IMR-90 (cell line): ENCODE results near the gene RAPSN. TPM values are rescaled to one million over a fixed set of nuclear protein-coding genes. Genes with fewer than 3 reads are reported as not detected.

ENCODE experiments used
- ATAC-seq: fragments of 200-7000 bp; cut with Tn5 transposase; 2 replicates; pipeline ENCODE4 v1.9.1; 2020; ENCODE audit warnings: low read depth, mild to moderate bottlenecking, moderate library complexity
- BruUV-seq: library from RNA; stranded (reverse); fragments of 400-500 nt; replicated peaks from 2 replicates; lab custom pipeline; 2021; lab: Mats Ljungman, UMichigan
- CTCF ChIA-PET: fragments of 300-600 bp; formaldehyde crosslinking; extraction: SDS; loops from one replicate; lab custom pipeline; 2021; ENCODE audit warnings: antibody characterized with exemption; lab: Yijun Ruan, JAX
- POLR2A ChIA-PET: fragments of 300-600 bp; sonication (Branson Sonifier 250); formaldehyde crosslinking; loops from one replicate; lab custom pipeline; 2022; ENCODE audit warnings: antibody characterized with exemption; ENCODE audit not compliant: unreplicated experiment; lab: Charles Lee
- DNase-seq: peaks from one replicate; pipeline ENCODE4 v3.0.0; 2013
- H2AFZ ChIP-seq: replicated peaks from 2 replicates; pipeline ENCODE3; 2013; ENCODE audit warnings: low read length, mild to moderate bottlenecking; ENCODE audit not compliant: poor library complexity
- H2AK5ac ChIP-seq: 2 replicates; pipeline ENCODE4 v1.6.1; 2013; ENCODE audit warnings: low read depth, low read length, inconsistent platforms
- H2AK9ac ChIP-seq: replicated peaks from 2 replicates; pipeline ENCODE3; 2013; ENCODE audit warnings: mild to moderate bottlenecking, low read depth, low read length, moderate library complexity; ENCODE audit not compliant: poor library complexity
- H2BK120ac ChIP-seq: 2 replicates; pipeline ENCODE4 v1.6.1; 2013; ENCODE audit warnings: low read depth, low read length, inconsistent platforms
- H2BK15ac ChIP-seq: 3 replicates; pipeline ENCODE4 v1.6.1; 2013; ENCODE audit warnings: low read depth, low read length, inconsistent platforms
- H2BK20ac ChIP-seq: 2 replicates; pipeline ENCODE4 v1.6.1; 2013; ENCODE audit warnings: low read depth, mild to moderate bottlenecking, inconsistent platforms, low read length, moderate library complexity
- H2BK5ac ChIP-seq: 2 replicates; pipeline ENCODE4 v1.6.1; 2013; ENCODE audit warnings: mild to moderate bottlenecking, low read depth, low read length, inconsistent platforms; ENCODE audit not compliant: poor library complexity, severe bottlenecking
- H3K14ac ChIP-seq: replicated peaks from 2 replicates; pipeline ENCODE4 v1.6.1; 2013; ENCODE audit warnings: low read depth, low read length, inconsistent platforms
- H3K18ac ChIP-seq: 2 replicates; pipeline ENCODE4 v1.6.1; 2013; ENCODE audit warnings: low read depth, low read length, control low read depth
- H3K23ac ChIP-seq: 2 replicates; pipeline ENCODE4 v1.6.1; 2013; ENCODE audit warnings: low read depth, low read length, inconsistent platforms
- H3K27ac ChIP-seq: 2 replicates; pipeline ENCODE4 v1.5.1; 2013; ENCODE audit warnings: mild to moderate bottlenecking, control low read depth, low read length; ENCODE audit not compliant: insufficient read depth
- H3K27me3 ChIP-seq: 2 replicates; pipeline ENCODE4 v1.6.1; 2013; ENCODE audit warnings: low read length; ENCODE audit not compliant: control insufficient read depth, insufficient read depth
- H3K36me3 ChIP-seq: 2 replicates; pipeline ENCODE4 v1.6.1; 2013; ENCODE audit warnings: low read length, mixed read lengths; ENCODE audit not compliant: control insufficient read depth, insufficient read depth
- H3K4ac ChIP-seq: 2 replicates; pipeline ENCODE4 v1.6.1; 2013; ENCODE audit warnings: low read depth, low read length, inconsistent platforms
- H3K4me1 ChIP-seq: 2 replicates; pipeline ENCODE4 v1.6.1; 2013; ENCODE audit warnings: low read length, mixed read lengths; ENCODE audit not compliant: control insufficient read depth, insufficient read depth
- H3K4me2 ChIP-seq: 2 replicates; pipeline ENCODE4 v1.6.1; 2013; ENCODE audit warnings: low read depth, mild to moderate bottlenecking, control low read depth, low read length, moderate library complexity
- H3K4me3 ChIP-seq: 2 replicates; pipeline ENCODE4 v1.5.1; 2013; ENCODE audit warnings: low read depth, mild to moderate bottlenecking, control low read depth, low read length, moderate library complexity; ENCODE audit not compliant: insufficient read depth
- H3K56ac ChIP-seq: 2 replicates; pipeline ENCODE4 v1.6.1; 2013; ENCODE audit warnings: low read length, inconsistent platforms; ENCODE audit not compliant: insufficient read depth; ENCODE audit errors: extremely low read depth
- H3K79me1 ChIP-seq, 2 experiments: 2 replicates each; pipeline ENCODE4 v1.6.1; 2013; ENCODE audit warnings: low read length in 2 of 2, inconsistent platforms in 1 of 2, low read depth in 1 of 2
- H3K9ac ChIP-seq: 2 replicates; pipeline ENCODE4 v1.6.1; 2013; ENCODE audit warnings: low read depth, low read length, control low read depth
- H3K9me1 ChIP-seq: 2 replicates; pipeline ENCODE4 v1.6.1; 2013; ENCODE audit warnings: low read length, inconsistent platforms; ENCODE audit not compliant: insufficient read depth
- H3K9me3 ChIP-seq: 2 replicates; pipeline ENCODE4 v1.6.1; 2013; ENCODE audit warnings: low read length; ENCODE audit not compliant: control insufficient read depth, insufficient read depth
- H4K20me1 ChIP-seq: 2 replicates; pipeline ENCODE4 v1.6.1; 2013; ENCODE audit warnings: low read length, inconsistent platforms; ENCODE audit not compliant: insufficient read depth
- H4K5ac ChIP-seq: 2 replicates; pipeline ENCODE4 v1.6.1; 2013; ENCODE audit warnings: mild to moderate bottlenecking, low read depth, low read length, control low read depth
- H4K8ac ChIP-seq, 2 experiments: 2 replicates each; pipeline ENCODE4 v1.6.1; 2013; ENCODE audit warnings: low read depth in 2 of 2, low read length in 2 of 2, control low read depth in 1 of 2, inconsistent platforms in 1 of 2
- H4K91ac ChIP-seq: 2 replicates; pipeline ENCODE4 v1.6.1; 2013; ENCODE audit warnings: low read depth, low read length, inconsistent platforms; ENCODE audit not compliant: insufficient read depth
- BHLHE40 ChIP-seq: fragments of 150-350 bp; IDR thresholded peaks from 2 replicates; pipeline ENCODE4 v1.6.1; 2016; ENCODE audit warnings: mild to moderate bottlenecking, low read depth, low read length
- CEBPB ChIP-seq: IDR thresholded peaks from 2 replicates; pipeline ENCODE4 v1.6.1; 2012; ENCODE audit warnings: low read depth, low read length, improper control_type of control experiment
- CHD1 ChIP-seq: IDR thresholded peaks from 2 replicates; pipeline ENCODE4 v1.6.1; 2012; ENCODE audit warnings: low read depth, low read length, improper control_type of control experiment
- CTCF ChIP-seq: conservative IDR thresholded peaks from 2 replicates; pipeline ENCODE4 v1.5.1; 2012; ENCODE audit warnings: mild to moderate bottlenecking, low read depth, low read length, improper control_type of control experiment
- ELK1 ChIP-seq: fragments of 150-350 bp; IDR thresholded peaks from 2 replicates; pipeline ENCODE4 v1.6.1; 2016; ENCODE audit warnings: low read depth, mild to moderate bottlenecking, low read length, moderate library complexity, borderline replicate concordance
- FOS ChIP-seq: fragments of 150-350 bp; IDR thresholded peaks from 2 replicates; pipeline ENCODE4 v1.6.1; 2016; ENCODE audit warnings: low read depth, low read length
- MAFK ChIP-seq: IDR thresholded peaks from 2 replicates; pipeline ENCODE4 v1.6.1; 2012; ENCODE audit warnings: low read depth, low read length, improper control_type of control experiment
- MAZ ChIP-seq: IDR thresholded peaks from 2 replicates; pipeline ENCODE4 v1.6.1; 2012; ENCODE audit warnings: low read depth, mild to moderate bottlenecking, low read length, improper control_type of control experiment, moderate library complexity, borderline replicate concordance
- MXI1 ChIP-seq: IDR thresholded peaks from 2 replicates; pipeline ENCODE4 v1.6.1; 2012; ENCODE audit warnings: low read depth, mild to moderate bottlenecking, low read length, moderate library complexity, borderline replicate concordance
- NFE2L2 ChIP-seq: fragments of 150-350 bp; IDR thresholded peaks from 2 replicates; pipeline ENCODE4 v1.6.1; 2016; ENCODE audit warnings: low read depth, mild to moderate bottlenecking, low read length
- POLR2A ChIP-seq: IDR thresholded peaks from 2 replicates; pipeline ENCODE4 v1.6.1; 2012; ENCODE audit warnings: mild to moderate bottlenecking, low read depth, low read length
- RAD21 ChIP-seq: IDR thresholded peaks from 2 replicates; pipeline ENCODE4 v1.6.1; 2012; ENCODE audit warnings: low read length, improper control_type of control experiment
- RCOR1 ChIP-seq: IDR thresholded peaks from 2 replicates; pipeline ENCODE4 v1.6.1; 2012; ENCODE audit warnings: mild to moderate bottlenecking, low read length, improper control_type of control experiment; ENCODE audit not compliant: insufficient replicate concordance
- RFX5 ChIP-seq: IDR thresholded peaks from 2 replicates; pipeline ENCODE4 v1.8.0; 2012; ENCODE audit warnings: low read depth, mild to moderate bottlenecking, low read length, moderate library complexity
- SMC3 ChIP-seq: fragments of 150-350 bp; IDR thresholded peaks from 2 replicates; pipeline ENCODE4 v1.6.1; 2016; ENCODE audit warnings: low read depth, mild to moderate bottlenecking, antibody characterized with exemption, low read length, moderate library complexity
- USF2 ChIP-seq: fragments of 150-350 bp; IDR thresholded peaks from 2 replicates; pipeline ENCODE4 v1.6.1; 2017; ENCODE audit warnings: mild to moderate bottlenecking, antibody characterized with exemption, low read length, low read depth
- WGBS, 2 experiments: methylation state at CpG; one replicate each; pipeline versions ENCODE4 v1.1.5 to v1.1.7; 2013; ENCODE audit warnings: missing lambda C conversion rate in 2 of 2; ENCODE audit not compliant: insufficient read length in 1 of 2; ENCODE audit errors: extremely low coverage in 2 of 2; 5-methylcytosine and 5-hydroxymethylcytosine counted together
- dilution Hi-C: fragments of 300-500 bp; cut with HindIII; formaldehyde crosslinking; loops from one replicate; pipeline ENCODE4 v1.14.3; 2018; ENCODE audit warnings: low sequenced_read_pairs; ENCODE audit not compliant: unreplicated experiment
- in situ Hi-C: fragments of 300-500 bp; cut with MboI; formaldehyde crosslinking; loops from 3 replicates; pipeline ENCODE4 v1.14.3; 2019; ENCODE audit warnings: low sequenced_read_pairs, inconsistent platforms, mixed read lengths
- intact Hi-C: fragments of 100-400 bp; cut with micrococcal nuclease; formaldehyde crosslinking; loops from 2 replicates; pipeline ENCODE4 v1.10.0; 2022
- polyA plus RNA-seq, 3 experiments: library from polyadenylated mRNA; depleted of rRNA; stranded (reverse); fragments of >200 nt; gene quantifications; 2 replicates each; pipeline ENCODE4 v1.2.3, GENCODE V29; 2012; ENCODE audit warnings: low replicate concordance in 1 of 3
- total RNA-seq: library from RNA; depleted of rRNA; stranded (reverse); fragments of >200 nt; gene quantifications from 2 replicates; pipeline ENCODE4 v1.2.3, GENCODE V29; 2012

Gene RAPSN
- total and polyA plus RNA-seq, 2 of the 4 experiments (the other 2 are of a cell fraction), result 0.03 TPM; not detected in 1

GRCh38 chr11:47391077-47391583 is 57.8 kb downstream of the RAPSN start:
- no peak overlapping the region for H4K5ac ChIP-seq
- no peak overlapping the region for H2AK5ac ChIP-seq
- POLR2A ChIA-PET, result no interaction called here
- no peak for ATAC-seq
- peaks cover 6% of the 10 kb centered on the region for H3K9me1 ChIP-seq
- no peaks in the 10 kb centered on the region for H3K9me3 ChIP-seq
- H2BK15ac ChIP-seq, result no peak overlapping the region
- H3K18ac ChIP-seq, result no peak overlapping the region
- no peak overlapping the region for H2AK9ac ChIP-seq
- H3K23ac ChIP-seq, result no peak overlapping the region
- H2BK20ac ChIP-seq, result no peak overlapping the region
- TF ChIP-seq CTCF (no peak), BHLHE40 (no peak), USF2 (no peak), ELK1 (no peak), MAFK (no peak), CEBPB (no peak), RCOR1 (no peak), MAZ (no peak), SMC3 (no peak), NFE2L2 (no peak), MXI1 (no peak), FOS (no peak), RAD21 (no peak), RFX5 (no peak), POLR2A (no peak), CHD1 (no peak)
- no peaks in the 10 kb centered on the region for H3K36me3 ChIP-seq
- no peaks in the 10 kb centered on the region for H3K27me3 ChIP-seq
- dilution Hi-C loops (no loop called here), in situ Hi-C loops (no loop called here), intact Hi-C loops (no loop called here)
- H3K14ac ChIP-seq, result no peak overlapping the region
- no peak overlapping the region for H3K4me2 ChIP-seq
- H4K8ac ChIP-seq, result no peak overlapping the region
- no peak overlapping the region for H2AFZ ChIP-seq
- CTCF ChIA-PET, result no interaction called here
- H3K4ac ChIP-seq, result no peak overlapping the region
- no peak overlapping the region for H2BK5ac ChIP-seq
- H4K91ac ChIP-seq, result no peak overlapping the region
- DNase-seq, result no peak
- WGBS, 2 experiments, result 93% methylated on average over 9 of the region's 11 CpGs; no CpG with 5 or more reads in 1 of the 2 experiments
- no peaks in the 10 kb centered on the region for H4K20me1 ChIP-seq
- peaks cover 9% of the 10 kb centered on the region for H3K4me1 ChIP-seq
- no peak overlapping the region for H3K27ac ChIP-seq
- no TSS peak for BruUV-seq
- no peak overlapping the region for H3K56ac ChIP-seq
- no peaks in the 10 kb centered on the region for H3K79me1 ChIP-seq
- H2BK120ac ChIP-seq, result no peak overlapping the region
- no peak overlapping the region for H3K4me3 ChIP-seq
- H3K9ac ChIP-seq, result no peak overlapping the region
